Measurements from ENCODE around the gene LPAR2.

Gene LPAR2

DNA sequence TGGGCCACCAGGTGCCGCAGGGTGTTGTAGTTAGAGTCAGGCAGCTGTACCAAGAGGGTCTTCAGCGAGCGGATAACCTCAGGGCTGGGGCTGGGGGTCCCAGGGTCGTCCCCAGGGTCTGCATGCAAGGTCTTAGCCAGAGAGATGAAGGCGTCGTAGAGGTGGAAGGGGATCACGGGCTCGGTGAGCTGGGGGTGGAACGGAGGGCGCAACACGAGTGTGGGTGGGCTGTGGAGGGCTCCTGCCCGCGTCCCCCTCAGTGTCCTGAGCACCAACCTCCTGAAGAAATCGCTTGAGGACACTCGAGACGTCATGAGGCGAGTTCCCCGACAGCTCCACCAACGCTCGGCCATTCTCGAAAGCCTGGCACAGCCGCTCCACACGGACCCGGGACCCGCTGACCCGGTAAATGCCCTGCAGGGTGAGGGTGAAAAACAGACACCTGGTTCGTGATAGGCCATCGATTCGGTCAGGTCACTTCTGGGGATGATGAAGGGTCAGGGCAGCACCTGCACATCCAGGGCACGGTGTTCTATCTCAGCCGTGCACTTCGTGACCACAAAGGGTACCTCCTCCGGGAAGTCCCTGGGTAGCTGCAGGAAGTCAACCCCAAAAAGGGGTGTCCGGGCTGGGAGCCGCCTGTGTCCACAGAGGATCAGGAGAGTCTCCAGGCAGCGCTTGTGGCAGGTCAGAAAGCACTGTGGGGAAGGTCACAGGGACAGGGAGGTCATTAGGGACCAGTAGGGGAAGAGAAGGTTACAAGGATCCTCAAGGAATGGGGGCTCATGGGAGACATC lies 6.7 kb upstream of the LPAR2 start:
- DNase-seq (ENCODE audit: low read depth in 1 of 2, low spot score in 1 of 2) = no peak
- in situ Hi-C loops (cut with HindIII; ENCODE audit: low pct_unique_long_range_greater_than_20kb, low sequenced_read_pairs) = no loop called here
- TF ChIP-seq JUND (IDR thresholded peaks at IDR 0.05; ENCODE audit: low read depth) = no peak

- DNase-seq (ENCODE audit: low read depth in 1 of 2, low spot score in 1 of 2) = no peak
- TF ChIP-seq JUND (IDR thresholded peaks at IDR 0.05; ENCODE audit: low read depth) = no peak
- in situ Hi-C loops (cut with HindIII; ENCODE audit: low pct_unique_long_range_greater_than_20kb, low sequenced_read_pairs) = no loop called here
Observed at GRCh38 chr19:19633711-19634515, 5.9 kb upstream of the LPAR2 start.

DNA sequence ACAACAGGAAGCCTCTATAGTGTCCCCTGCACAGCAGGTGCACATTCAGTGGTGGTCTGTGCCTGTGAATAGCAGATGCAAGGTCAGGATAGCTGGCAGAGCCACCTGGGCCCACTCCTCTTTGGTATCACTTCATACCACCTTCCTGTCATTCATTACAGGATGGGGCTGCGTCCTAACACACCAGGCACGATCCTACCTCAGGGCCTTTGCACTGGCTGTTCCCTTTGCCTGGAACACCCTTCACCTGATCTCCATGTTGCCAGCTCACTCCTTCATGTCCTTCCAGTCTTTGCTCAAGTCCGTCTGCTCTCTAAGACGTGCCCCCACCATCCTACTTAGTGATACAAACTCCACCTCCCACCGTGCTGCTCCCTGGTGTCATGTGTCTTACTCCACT lies 4.6 kb upstream of the LPAR2 start:
- TF ChIP-seq JUND (IDR thresholded peaks at IDR 0.05; ENCODE audit: low read depth) = no peak
- in situ Hi-C loops (cut with HindIII; ENCODE audit: low pct_unique_long_range_greater_than_20kb, low sequenced_read_pairs) = no loop called here
- DNase-seq (ENCODE audit: low read depth in 1 of 2, low spot score in 1 of 2) = no peak

DNA sequence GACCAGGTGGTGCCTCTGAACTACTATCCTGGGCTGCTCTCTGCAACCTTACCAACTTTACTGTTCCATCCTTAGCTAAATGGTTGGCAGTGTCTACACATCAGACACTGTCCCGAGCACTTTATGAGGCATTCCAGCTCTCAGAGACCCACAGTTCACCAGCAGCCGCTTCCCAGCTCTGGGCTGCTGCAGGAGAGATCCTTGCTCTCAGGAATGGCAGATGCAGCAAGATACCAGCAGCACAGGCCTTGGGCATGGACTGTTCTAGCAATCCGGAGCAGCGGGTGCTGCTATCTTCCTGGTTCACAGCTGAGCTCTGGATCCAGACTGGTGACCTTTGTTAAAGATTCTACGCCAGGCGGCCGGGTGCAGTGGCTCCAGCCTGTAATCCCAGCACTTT lies 3.3 kb upstream of the LPAR2 start:
- TF ChIP-seq JUND (IDR thresholded peaks at IDR 0.05; ENCODE audit: low read depth) = no peak
- in situ Hi-C loops (cut with HindIII; ENCODE audit: low pct_unique_long_range_greater_than_20kb, low sequenced_read_pairs) = no loop called here
- DNase-seq (ENCODE audit: low read depth in 1 of 2, low spot score in 1 of 2) = no peak

DNA sequence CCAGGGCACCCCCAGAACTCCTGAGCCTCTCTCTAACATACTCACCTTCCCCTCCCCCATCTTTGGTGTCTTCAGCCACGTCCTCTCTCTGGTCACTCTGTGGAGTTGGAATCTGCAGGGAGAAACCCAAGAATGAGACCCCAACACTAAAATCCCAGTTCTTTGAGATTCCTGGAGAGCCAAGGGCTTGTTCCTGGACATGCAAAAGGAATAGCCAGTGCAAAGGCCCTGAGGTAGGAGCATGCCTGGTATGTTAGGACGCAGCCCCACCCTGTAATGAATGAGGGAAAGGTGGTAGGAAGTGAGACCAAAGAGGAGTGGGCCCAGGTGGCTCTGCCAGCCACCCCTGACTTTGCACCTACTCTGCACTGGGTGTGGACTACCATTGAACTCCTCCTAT lies 2.4 kb upstream of the LPAR2 start:
- DNase-seq (ENCODE audit: low read depth in 1 of 2, low spot score in 1 of 2) = no peak
- in situ Hi-C loops (cut with HindIII; ENCODE audit: low pct_unique_long_range_greater_than_20kb, low sequenced_read_pairs) = no loop called here
- no peak for TF ChIP-seq JUND (IDR thresholded peaks at IDR 0.05; ENCODE audit: low read depth)

DNA sequence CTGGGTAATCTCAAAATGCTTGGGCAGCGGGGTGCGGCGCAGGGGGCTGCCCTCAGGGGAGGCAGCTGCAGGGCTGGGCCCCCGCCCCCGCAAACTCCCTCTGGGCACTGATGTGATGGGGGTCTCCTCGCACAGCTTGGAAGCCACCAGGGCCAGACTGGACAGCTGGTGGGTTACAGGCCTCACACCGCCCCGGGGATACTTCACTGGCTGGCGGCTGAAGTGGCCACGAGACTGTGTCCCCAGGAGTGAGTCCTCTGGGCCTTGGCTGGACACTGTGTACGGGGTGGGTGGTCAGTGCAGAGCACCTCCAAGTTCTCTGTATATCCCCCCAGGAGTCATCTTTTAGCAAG lies 2.0 kb upstream of the LPAR2 start:
- no peak for DNase-seq (ENCODE audit: low read depth in 1 of 2, low spot score in 1 of 2)
- no peak for TF ChIP-seq JUND (IDR thresholded peaks at IDR 0.05; ENCODE audit: low read depth)
- in situ Hi-C loops (cut with HindIII; ENCODE audit: low pct_unique_long_range_greater_than_20kb, low sequenced_read_pairs) = no loop called here

GRCh38 chr19:19628501-19629134 lies 598 bp upstream of the LPAR2 start:
- in situ Hi-C loops (cut with HindIII; ENCODE audit: low pct_unique_long_range_greater_than_20kb, low sequenced_read_pairs) = no loop called here
- no peak for DNase-seq (ENCODE audit: low read depth in 1 of 2, low spot score in 1 of 2)
- no peak for TF ChIP-seq JUND (IDR thresholded peaks at IDR 0.05; ENCODE audit: low read depth)

DNA sequence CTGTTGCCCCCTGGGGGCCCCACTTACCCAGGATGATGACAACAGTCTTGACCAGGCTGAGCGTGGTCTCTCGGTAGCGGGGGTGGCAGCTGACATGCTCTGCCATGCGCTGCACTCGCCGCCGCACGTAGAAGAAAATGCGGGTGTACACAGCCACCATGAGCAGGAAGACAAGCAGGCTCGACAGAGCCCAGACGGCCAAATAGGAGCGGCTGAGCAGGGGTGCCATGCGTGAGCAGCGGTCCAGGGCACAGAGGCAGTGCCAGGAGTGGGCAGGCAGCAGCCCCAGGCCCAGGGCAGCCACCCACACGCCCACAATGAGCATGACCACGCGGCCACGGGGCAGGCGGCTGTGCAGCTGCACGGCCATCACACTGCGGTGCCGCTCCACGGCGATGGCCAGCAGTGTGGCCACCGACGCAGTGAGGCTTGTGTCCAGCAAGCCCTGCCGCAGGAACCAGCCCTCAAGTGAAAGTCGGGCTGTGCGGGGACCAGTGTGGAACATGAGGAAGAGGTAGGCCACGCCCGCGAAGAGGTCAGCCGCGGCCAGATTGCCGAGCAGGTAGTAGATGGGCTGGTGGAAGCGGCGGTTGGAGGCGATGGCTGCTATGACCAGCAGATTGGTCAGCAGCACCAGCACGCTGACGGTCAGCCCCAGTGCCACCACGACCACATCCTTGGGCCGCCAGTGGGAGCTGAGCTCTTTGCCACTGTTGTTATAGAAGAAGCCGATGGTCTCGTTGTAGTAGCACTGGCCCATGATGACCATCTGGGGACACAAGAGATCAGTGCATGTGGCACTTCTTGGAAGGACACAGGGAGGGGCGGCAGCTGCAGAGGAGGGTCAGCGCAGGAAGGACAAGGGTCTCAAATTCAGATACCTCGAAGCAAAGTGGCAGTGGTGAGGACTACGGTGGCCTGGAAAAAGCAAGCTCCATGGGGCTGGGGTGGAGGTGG lies 1.2 kb downstream of the LPAR2 start:
- TF ChIP-seq JUND (IDR thresholded peaks at IDR 0.05; ENCODE audit: low read depth) = no peak
- no peak for DNase-seq (ENCODE audit: low read depth in 1 of 2, low spot score in 1 of 2)
- in situ Hi-C loops (cut with HindIII; ENCODE audit: low pct_unique_long_range_greater_than_20kb, low sequenced_read_pairs) = no loop called here

DNA sequence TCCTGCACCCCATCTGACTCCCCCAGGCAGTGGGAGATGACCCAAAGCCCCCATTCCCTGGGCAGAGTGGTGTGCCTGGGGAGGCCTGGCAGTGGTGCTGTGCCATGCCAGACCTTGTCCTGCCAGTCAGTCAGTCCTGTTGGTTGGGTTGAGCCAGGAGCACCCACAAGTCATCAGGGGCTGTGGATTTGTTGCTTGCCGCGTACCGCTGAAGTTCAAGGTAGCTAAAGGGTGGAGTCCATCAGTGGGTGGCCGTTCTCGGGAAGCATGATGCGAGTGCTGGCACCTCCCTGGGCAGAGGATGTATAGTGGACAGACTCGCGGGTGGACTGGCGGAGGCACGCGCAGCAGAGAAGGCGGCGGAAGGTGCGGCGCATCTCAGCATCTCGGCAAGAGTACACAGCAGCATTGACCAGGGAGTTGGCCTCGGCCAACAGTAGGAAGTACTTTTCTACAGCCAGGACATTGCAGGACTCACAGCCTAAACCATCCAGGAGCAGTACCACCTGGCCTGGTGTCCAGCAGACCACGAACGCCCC lies 3.9 kb downstream of the LPAR2 start:
- no peak for TF ChIP-seq JUND (IDR thresholded peaks at IDR 0.05; ENCODE audit: low read depth)
- in situ Hi-C loops (cut with HindIII; ENCODE audit: low pct_unique_long_range_greater_than_20kb, low sequenced_read_pairs) = no loop called here
- DNase-seq (ENCODE audit: low read depth in 1 of 2, low spot score in 1 of 2) = no peak

- no peak for DNase-seq (ENCODE audit: low read depth in 1 of 2, low spot score in 1 of 2)
- in situ Hi-C loops (cut with HindIII; ENCODE audit: low pct_unique_long_range_greater_than_20kb, low sequenced_read_pairs) = no loop called here
- no peak for TF ChIP-seq JUND (IDR thresholded peaks at IDR 0.05; ENCODE audit: low read depth)
Observed at GRCh38 chr19:19623383-19623782, 4.6 kb downstream of the LPAR2 start.

GRCh38 chr19:19619849-19620210 lies 8.2 kb downstream of the LPAR2 start:
- in situ Hi-C loops (cut with HindIII; ENCODE audit: low pct_unique_long_range_greater_than_20kb, low sequenced_read_pairs) = no loop called here
- no peak for TF ChIP-seq JUND (IDR thresholded peaks at IDR 0.05; ENCODE audit: low read depth)
- DNase-seq (ENCODE audit: low read depth in 1 of 2, low spot score in 1 of 2) = no peak

Measured in T47D (cell line).